Bronchial epithelial cell (primary cell): Measurements from ENCODE around the gene RXRB. TPM values are rescaled to one million over a fixed set of nuclear protein-coding genes. Genes with fewer than 3 reads are reported as not detected.

ENCODE experiments used
- DNase-seq: peaks from one replicate; pipeline ENCODE4 v3.0.0-alpha.2; 2010; ENCODE audit warnings: low read depth
- FAIRE-seq: peaks from 2 replicates; lab custom pipeline; 2011; peaks lifted over from hg19 to GRCh38; lab: Jason Lieb, UNC
- H3K27me3 ChIP-seq: 2 replicates; pipeline ENCODE4 v1.5.1; 2011; ENCODE audit warnings: low read length; ENCODE audit not compliant: control insufficient read depth, insufficient read depth
- H3K36me3 ChIP-seq: 2 replicates; pipeline ENCODE4 v1.5.1; 2011; ENCODE audit warnings: low read length; ENCODE audit not compliant: control insufficient read depth, insufficient read depth
- H3K4me3 ChIP-seq: 2 replicates; pipeline ENCODE4 v1.5.1; 2011; ENCODE audit warnings: mild to moderate bottlenecking, low read depth, low read length, control low read depth
- CTCF ChIP-seq: IDR thresholded peaks from 2 replicates; pipeline ENCODE4 v1.5.1; 2011; ENCODE audit warnings: mild to moderate bottlenecking, moderate library complexity, low read length, control low read depth, inconsistent platforms; ENCODE audit not compliant: insufficient read depth, severe bottlenecking
- total RNA-seq: library from RNA; depleted of rRNA; stranded (reverse); fragments of >200 nt; gene quantifications from 2 replicates; pipeline ENCODE4 v1.2.1, GENCODE V29; 2014

RXRB gene
- total RNA-seq, 1 donor from 2014 or later = 15.3 TPM

- no peak for TF ChIP-seq CTCF
- Histone ChIP-seq H3K4me3 (no peak overlapping the region), H3K27me3 (peaks cover 19% of the 10 kb centered on the region), H3K36me3 (no peaks in the 10 kb centered on the region)
- DNase-seq (no peak), FAIRE-seq (no peak)
Measured at GRCh38 chr6:33187809-33188208, 12.7 kb downstream of the RXRB start.

DNA sequence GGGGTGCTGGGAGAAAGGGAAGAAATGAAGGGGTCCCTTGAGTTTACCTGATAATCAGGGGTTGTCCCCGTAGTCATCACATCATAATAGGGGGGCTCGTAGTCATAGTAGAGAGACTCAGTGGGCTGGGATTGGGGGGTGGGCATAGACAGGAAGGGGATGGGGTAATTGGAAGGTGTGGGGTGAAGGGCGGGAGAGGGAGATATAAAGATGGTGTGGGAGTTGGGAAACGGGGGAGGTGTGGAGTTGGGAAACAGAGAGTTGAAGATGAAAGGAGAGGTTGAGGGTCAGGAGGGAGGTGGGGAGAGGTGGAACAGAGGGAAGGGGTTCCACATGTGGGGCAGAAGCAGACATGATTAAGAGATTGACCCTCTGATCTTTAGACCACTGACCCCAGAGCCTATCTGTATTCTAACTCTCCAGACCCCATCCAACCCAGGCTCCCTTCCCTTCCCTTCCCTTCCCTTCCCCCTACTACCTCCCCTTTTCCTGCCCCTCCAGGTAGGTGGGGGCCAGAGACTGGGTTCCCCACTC, 14.7 kb downstream of the RXRB start:
- peaks cover 5% of the 10 kb centered on the region for H3K27me3 ChIP-seq
- DNase-seq = no peak
- FAIRE-seq = no peak
- no peak for TF ChIP-seq CTCF
- H3K4me3 ChIP-seq = no peak overlapping the region
- no peaks in the 10 kb centered on the region for H3K36me3 ChIP-seq

DNA sequence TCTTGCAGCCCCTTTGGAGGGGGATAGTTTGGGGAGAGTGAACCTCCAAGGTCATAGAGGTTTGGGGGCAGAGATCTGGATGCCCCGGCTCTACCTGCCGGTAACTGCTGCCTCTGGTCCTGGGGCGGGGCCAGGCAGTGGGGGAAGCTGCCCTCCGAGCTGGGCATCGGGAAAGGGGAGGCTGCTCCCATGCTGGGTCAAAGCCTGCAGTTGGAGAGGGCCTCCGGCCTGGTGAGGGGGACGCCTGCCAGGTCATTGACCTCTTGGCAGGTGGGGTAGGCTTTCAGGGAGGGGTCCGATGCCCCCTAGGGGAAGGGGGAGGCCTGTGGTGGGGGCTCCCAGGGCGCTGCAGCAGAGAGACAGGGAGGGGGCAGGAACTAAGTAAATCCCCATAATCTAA, 15.3 kb downstream of the RXRB start:
- H3K4me3 ChIP-seq = no peak overlapping the region
- H3K36me3 ChIP-seq = no peaks in the 10 kb centered on the region
- DNase-seq (no peak), FAIRE-seq (no peak)
- no peak for TF ChIP-seq CTCF
- H3K27me3 ChIP-seq = peaks cover 5% of the 10 kb centered on the region

- TF ChIP-seq CTCF = no peak
- Histone ChIP-seq H3K27me3 (peaks cover 2% of the 10 kb centered on the region), H3K4me3 (no peak overlapping the region), H3K36me3 (no peaks in the 10 kb centered on the region)
- DNase-seq (no peak), FAIRE-seq (no peak)
Measured at GRCh38 chr6:33183071-33183683, 17.3 kb downstream of the RXRB start.

- no peak for TF ChIP-seq CTCF
- Histone ChIP-seq H3K27me3 (peaks cover 2% of the 10 kb centered on the region), H3K36me3 (no peaks in the 10 kb centered on the region), H3K4me3 (no peak overlapping the region)
- no peak for DNase-seq
- FAIRE-seq = no peak
Measured at GRCh38 chr6:33181141-33181540, 19.3 kb downstream of the RXRB start.
